IMR-90 (cell line): ENCODE data around the gene TSPAN17.

Experiments
- BHLHE40 ChIP-seq: fragments of 150-350 bp; IDR thresholded peaks from 2 replicates; pipeline ENCODE4 v1.6.1; 2016; ENCODE audit warnings: mild to moderate bottlenecking, low read depth, low read length
- CEBPB ChIP-seq: IDR thresholded peaks from 2 replicates; pipeline ENCODE4 v1.6.1; 2012; ENCODE audit warnings: low read depth, low read length, improper control_type of control experiment
- MXI1 ChIP-seq: IDR thresholded peaks from 2 replicates; pipeline ENCODE4 v1.6.1; 2012; ENCODE audit warnings: low read depth, mild to moderate bottlenecking, low read length, moderate library complexity, borderline replicate concordance
- POLR2A ChIP-seq: IDR thresholded peaks from 2 replicates; pipeline ENCODE4 v1.6.1; 2012; ENCODE audit warnings: mild to moderate bottlenecking, low read depth, low read length
- RAD21 ChIP-seq: IDR thresholded peaks from 2 replicates; pipeline ENCODE4 v1.6.1; 2012; ENCODE audit warnings: low read length, improper control_type of control experiment
- RFX5 ChIP-seq: IDR thresholded peaks from 2 replicates; pipeline ENCODE4 v1.8.0; 2012; ENCODE audit warnings: low read depth, mild to moderate bottlenecking, low read length, moderate library complexity
- SMC3 ChIP-seq: fragments of 150-350 bp; IDR thresholded peaks from 2 replicates; pipeline ENCODE4 v1.6.1; 2016; ENCODE audit warnings: low read depth, mild to moderate bottlenecking, antibody characterized with exemption, low read length, moderate library complexity
- TF ChIP-seq, protein P1 (sequence below): conservative IDR thresholded peaks from 2 replicates; pipeline ENCODE4 v1.5.1; 2012; ENCODE audit warnings: mild to moderate bottlenecking, low read depth, low read length, improper control_type of control experiment
- TF ChIP-seq, protein P2 (sequence below): fragments of 150-350 bp; IDR thresholded peaks from 2 replicates; pipeline ENCODE4 v1.6.1; 2016; ENCODE audit warnings: low read depth, mild to moderate bottlenecking, low read length, moderate library complexity, borderline replicate concordance
- TF ChIP-seq, protein P3 (sequence below): fragments of 150-350 bp; IDR thresholded peaks from 2 replicates; pipeline ENCODE4 v1.6.1; 2017; ENCODE audit warnings: mild to moderate bottlenecking, antibody characterized with exemption, low read length, low read depth

DNA sequence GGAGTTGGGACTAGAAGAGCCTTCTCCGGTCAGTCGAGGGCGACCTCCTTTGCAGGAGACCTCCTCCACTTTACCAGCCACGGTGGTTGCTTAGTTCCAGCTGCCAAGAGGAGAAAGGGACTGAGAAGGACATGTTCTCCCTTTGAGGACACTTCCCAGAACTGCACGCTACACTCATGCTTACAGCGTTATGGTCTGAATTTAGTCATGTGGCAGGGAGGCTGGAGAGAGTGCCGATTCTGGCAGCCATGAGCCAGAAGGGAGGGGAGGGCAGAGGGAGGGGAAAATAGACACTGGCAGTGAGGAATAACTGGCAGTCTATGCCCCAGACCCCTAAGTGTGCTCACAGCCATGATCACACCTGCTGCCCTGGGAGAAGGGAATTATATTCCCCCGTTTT lies 47.8 kb downstream of the TSPAN17 start:
- TF ChIP-seq, protein P1, sequence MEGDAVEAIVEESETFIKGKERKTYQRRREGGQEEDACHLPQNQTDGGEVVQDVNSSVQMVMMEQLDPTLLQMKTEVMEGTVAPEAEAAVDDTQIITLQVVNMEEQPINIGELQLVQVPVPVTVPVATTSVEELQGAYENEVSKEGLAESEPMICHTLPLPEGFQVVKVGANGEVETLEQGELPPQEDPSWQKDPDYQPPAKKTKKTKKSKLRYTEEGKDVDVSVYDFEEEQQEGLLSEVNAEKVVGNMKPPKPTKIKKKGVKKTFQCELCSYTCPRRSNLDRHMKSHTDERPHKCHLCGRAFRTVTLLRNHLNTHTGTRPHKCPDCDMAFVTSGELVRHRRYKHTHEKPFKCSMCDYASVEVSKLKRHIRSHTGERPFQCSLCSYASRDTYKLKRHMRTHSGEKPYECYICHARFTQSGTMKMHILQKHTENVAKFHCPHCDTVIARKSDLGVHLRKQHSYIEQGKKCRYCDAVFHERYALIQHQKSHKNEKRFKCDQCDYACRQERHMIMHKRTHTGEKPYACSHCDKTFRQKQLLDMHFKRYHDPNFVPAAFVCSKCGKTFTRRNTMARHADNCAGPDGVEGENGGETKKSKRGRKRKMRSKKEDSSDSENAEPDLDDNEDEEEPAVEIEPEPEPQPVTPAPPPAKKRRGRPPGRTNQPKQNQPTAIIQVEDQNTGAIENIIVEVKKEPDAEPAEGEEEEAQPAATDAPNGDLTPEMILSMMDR, result no peak
- TF ChIP-seq BHLHE40, result no peak
- no peak for TF ChIP-seq MXI1
- TF ChIP-seq, protein P2, sequence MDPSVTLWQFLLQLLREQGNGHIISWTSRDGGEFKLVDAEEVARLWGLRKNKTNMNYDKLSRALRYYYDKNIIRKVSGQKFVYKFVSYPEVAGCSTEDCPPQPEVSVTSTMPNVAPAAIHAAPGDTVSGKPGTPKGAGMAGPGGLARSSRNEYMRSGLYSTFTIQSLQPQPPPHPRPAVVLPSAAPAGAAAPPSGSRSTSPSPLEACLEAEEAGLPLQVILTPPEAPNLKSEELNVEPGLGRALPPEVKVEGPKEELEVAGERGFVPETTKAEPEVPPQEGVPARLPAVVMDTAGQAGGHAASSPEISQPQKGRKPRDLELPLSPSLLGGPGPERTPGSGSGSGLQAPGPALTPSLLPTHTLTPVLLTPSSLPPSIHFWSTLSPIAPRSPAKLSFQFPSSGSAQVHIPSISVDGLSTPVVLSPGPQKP, result no peak
- no peak for TF ChIP-seq RFX5
- TF ChIP-seq POLR2A, result no peak
- TF ChIP-seq, protein P3, sequence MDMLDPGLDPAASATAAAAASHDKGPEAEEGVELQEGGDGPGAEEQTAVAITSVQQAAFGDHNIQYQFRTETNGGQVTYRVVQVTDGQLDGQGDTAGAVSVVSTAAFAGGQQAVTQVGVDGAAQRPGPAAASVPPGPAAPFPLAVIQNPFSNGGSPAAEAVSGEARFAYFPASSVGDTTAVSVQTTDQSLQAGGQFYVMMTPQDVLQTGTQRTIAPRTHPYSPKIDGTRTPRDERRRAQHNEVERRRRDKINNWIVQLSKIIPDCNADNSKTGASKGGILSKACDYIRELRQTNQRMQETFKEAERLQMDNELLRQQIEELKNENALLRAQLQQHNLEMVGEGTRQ, result no peak
- no peak for TF ChIP-seq RAD21
- no peak for TF ChIP-seq SMC3
- TF ChIP-seq CEBPB, result no peak
